T-cell (primary cell): ENCODE data around the gene CSGALNACT2. TPM values are rescaled to one million over a fixed set of nuclear protein-coding genes. Genes with fewer than 3 reads are reported as not detected.
"Not testable (repeated sequence)": the region's sequence is repeated elsewhere in the genome, so short reads cannot be mapped to it uniquely, and the experiment has no call there.

Experiments
- ATAC-seq, 4 experiments: fragments of 200-7000 bp in 3 of 4; fragments of 150-1000 bp in 1 of 4; cut with Tn5 transposase; replicated peaks in 1 of 4; 1 replicate in 3 of 4; 2 replicates in 1 of 4; pipeline ENCODE4 v1.10.0; 2021; ENCODE audit warnings: moderate library complexity in 3 of 4, mild to moderate bottlenecking in 2 of 4, moderate number of reproducible peaks in 1 of 4
- CTCF ChIA-PET, 2 donors: fragments of 300-600 bp; sonication (Branson Sonifier 250); formaldehyde crosslinking; loops; one replicate each; lab custom pipeline; 2022; ENCODE audit warnings: antibody characterized with exemption in 2 of 2; lab: Charles Lee
- POLR2A ChIA-PET, 2 donors: fragments of 300-600 bp; sonication (Branson Sonifier 250); formaldehyde crosslinking; loops; one replicate each; lab custom pipeline; 2022; ENCODE audit warnings: antibody characterized with exemption in 2 of 2; lab: Charles Lee
- DNase-seq, 35 experiments: peaks; one replicate each; pipeline versions ENCODE4 v3.0.0 to v3.0.0-alpha.2; 2013 to 2023
- H3K27ac ChIP-seq: one replicate; pipeline ENCODE4 v1.5.1; 2013; ENCODE audit warnings: low read length
- H3K27me3 ChIP-seq, 2 experiments: replicated peaks in 1 of 2; 1 replicate in 1 of 2; 2 replicates in 1 of 2; pipeline versions ENCODE4 v1.6.1 to v1.7.0; 2013; ENCODE audit warnings: low read length in 1 of 2, mixed read lengths in 1 of 2; ENCODE audit not compliant: control insufficient read depth in 2 of 2, insufficient read depth in 2 of 2; ENCODE audit errors: extremely low read depth in 1 of 2
- H3K36me3 ChIP-seq, 2 donors: 1 replicate in 1 of 2; 2 replicates in 1 of 2; pipeline versions ENCODE4 v1.6.1 to v1.7.0; 2013; ENCODE audit warnings: low read length in 1 of 2; ENCODE audit not compliant: control insufficient read depth in 2 of 2, insufficient read depth in 1 of 2; ENCODE audit errors: extremely low read depth in 1 of 2
- H3K4me1 ChIP-seq, 2 experiments: 1 replicate in 1 of 2; 2 replicates in 1 of 2; pipeline versions ENCODE4 v1.6.1 to v1.7.0; 2013; ENCODE audit warnings: low read length in 2 of 2, mixed read lengths in 1 of 2; ENCODE audit not compliant: insufficient read depth in 2 of 2, control insufficient read depth in 1 of 2; ENCODE audit errors: extremely low read depth in 1 of 2
- H3K4me3 ChIP-seq, 2 donors: 1 replicate in 1 of 2; 2 replicates in 1 of 2; pipeline versions ENCODE4 v1.5.1 to v1.7.0; 2013; ENCODE audit warnings: mild to moderate bottlenecking in 2 of 2, low read length in 1 of 2, moderate library complexity in 1 of 2; ENCODE audit not compliant: control insufficient read depth in 1 of 2; ENCODE audit errors: extremely low read depth in 1 of 2
- H3K9me3 ChIP-seq: 2 replicates; pipeline ENCODE4 v1.7.0; 2013
- H3K27ac Mint-ChIP-seq, 2 donors: one replicate each; pipeline ENCODE4 v1.8.0; 2020 to 2021; ENCODE audit warnings: mild to moderate bottlenecking in 2 of 2, mixed read lengths in 2 of 2
- H3K27me3 Mint-ChIP-seq, 2 donors: one replicate each; pipeline ENCODE4 v1.8.0; 2021 to 2022; ENCODE audit warnings: mixed read lengths in 2 of 2
- H3K36me3 Mint-ChIP-seq: one replicate; pipeline ENCODE4 v1.8.0; 2021; ENCODE audit warnings: mixed read lengths
- H3K4me1 Mint-ChIP-seq, 3 donors: one replicate each; pipeline ENCODE4 v1.8.0; 2020 to 2022; ENCODE audit warnings: mixed read lengths in 3 of 3, mild to moderate bottlenecking in 1 of 3
- H3K4me3 Mint-ChIP-seq, 3 donors: one replicate each; pipeline ENCODE4 v1.8.0; 2020 to 2022; ENCODE audit warnings: mild to moderate bottlenecking in 3 of 3, mixed read lengths in 3 of 3, moderate library complexity in 3 of 3
- H3K9me3 Mint-ChIP-seq, 3 donors: one replicate each; pipeline ENCODE4 v1.8.0; 2020 to 2022; ENCODE audit warnings: mixed read lengths in 3 of 3
- WGBS: methylation state at CpG from one replicate; pipeline ENCODE4 v1.1.5; 2013; ENCODE audit warnings: missing lambda C conversion rate; ENCODE audit not compliant: insufficient coverage; 5-methylcytosine and 5-hydroxymethylcytosine counted together
- total RNA-seq, 35 experiments: library from RNA in 6 of 35; stranded (reverse) in 6 of 35; fragments of 120-200 nt in 1 of 35; gene quantifications; one replicate each; pipeline versions ENCODE4 v1.2.1 to v1.2.4 and lab custom pipeline; 2013 to 2026

Gene CSGALNACT2
- total RNA-seq, 5 donors from 2014 or later (not counting 1 experiment from before 2014, with no cell fraction given) = 36.5 to 46.1 (median 41.9) TPM

DNA sequence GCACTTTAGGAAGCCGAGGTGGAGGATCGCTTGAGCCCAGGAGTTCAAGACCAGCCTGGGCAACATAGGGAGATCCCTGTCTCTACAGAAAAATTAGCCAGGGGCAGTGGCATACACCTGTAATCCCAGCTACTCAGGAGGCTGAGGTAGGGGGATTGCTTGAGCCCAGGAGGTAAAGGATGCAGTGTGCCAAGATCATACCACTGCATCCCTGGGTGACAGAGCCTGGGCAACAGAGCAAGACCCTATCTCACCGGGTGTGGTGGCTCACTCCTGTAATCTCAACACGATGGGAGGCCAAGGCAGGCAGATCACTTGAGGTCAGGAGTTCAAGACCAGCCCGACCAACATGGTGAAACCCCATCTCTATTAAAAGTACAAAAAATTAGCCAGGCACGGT is 82.0 kb downstream of the CSGALNACT2 start:
- H3K9me3 Mint-ChIP-seq, H3K36me3 Mint-ChIP-seq, H3K27ac Mint-ChIP-seq, ATAC-seq, H3K27me3 Mint-ChIP-seq, H3K27ac ChIP-seq, H3K36me3 ChIP-seq, POLR2A ChIA-PET, H3K4me3 ChIP-seq, H3K4me3 Mint-ChIP-seq, DNase-seq, H3K9me3 ChIP-seq: not testable (repeated sequence)
- H3K4me1 ChIP-seq = peaks cover 0 to 13% of the 10 kb centered on the region in 2 experiments
- CTCF ChIA-PET = interaction anchor here in 1 of 2 donors (0.6 kb wide), 1 partner anchor 12 kb away, joined by 4 read pairs; no protein-coding TSS in a partner anchor
- 84% methylated on average over 5 of the region's 6 CpGs for WGBS
- peaks cover 0 to 13% of the 10 kb centered on the region in 2 experiments for H3K27me3 ChIP-seq
- peaks cover 4 to 10% (median 6%) of the 10 kb centered on the region in 3 donors for H3K4me1 Mint-ChIP-seq

DNA sequence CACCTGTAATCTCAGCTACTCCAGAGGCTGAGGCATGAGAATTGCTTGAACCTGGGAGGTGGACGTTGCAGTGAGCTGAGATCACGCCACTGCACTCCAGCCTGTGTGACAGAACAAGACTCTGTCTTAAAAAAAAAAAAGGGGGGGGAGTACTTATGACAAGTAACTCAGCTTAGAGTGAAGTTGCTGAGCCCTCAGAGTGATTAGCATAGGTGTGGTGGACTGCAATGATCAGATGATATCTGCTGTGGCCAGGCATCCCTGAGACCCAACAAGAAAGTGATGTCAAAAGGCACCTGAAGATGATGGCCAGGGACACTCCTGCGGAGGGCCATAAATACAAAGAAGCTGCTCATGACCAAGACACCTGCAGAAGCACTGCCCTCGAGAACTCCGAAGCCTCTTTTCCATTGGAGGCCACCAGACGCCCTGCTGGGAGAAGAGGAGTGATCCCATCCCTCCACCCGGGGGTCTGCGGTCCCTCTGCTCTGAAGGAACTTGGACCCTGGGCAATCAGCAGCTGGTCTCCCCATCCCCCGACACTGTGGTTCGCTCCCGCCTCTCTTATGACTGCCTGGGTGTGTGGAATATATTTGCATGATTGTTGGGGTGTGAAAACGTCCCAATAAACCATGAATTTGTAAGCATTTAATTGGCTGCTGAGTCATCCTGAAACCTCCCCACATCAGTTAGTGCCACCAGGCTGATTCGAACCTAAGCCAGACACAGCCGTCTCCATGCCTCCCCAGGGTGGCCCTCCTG is 82.6 kb downstream of the CSGALNACT2 start:
- no peaks in the 10 kb centered on the region for H3K36me3 ChIP-seq
- ChIA-PET CTCF (no interaction called here), POLR2A (no interaction called here)
- no peak overlapping the region for H3K27ac ChIP-seq
- H3K4me3 ChIP-seq = no peak overlapping the region
- ATAC-seq (no peak), DNase-seq (peak in 1 of 35 experiments; percentile 1)
- H3K4me1 ChIP-seq = peaks cover 0 to 17% of the 10 kb centered on the region in 2 experiments
- Mint-ChIP-seq H3K9me3 (no peaks in the 10 kb centered on the region), H3K36me3 (no peaks in the 10 kb centered on the region), H3K4me1 (peaks cover 4 to 16% (median 6%) of the 10 kb centered on the region in 3 donors), H3K27me3 (peaks cover 0 to 2% of the 10 kb centered on the region in 2 donors), H3K27ac (no peak overlapping the region), H3K4me3 (no peak overlapping the region)
- peaks cover 0 to 16% of the 10 kb centered on the region in 2 experiments for H3K27me3 ChIP-seq
- H3K9me3 ChIP-seq = no peaks in the 10 kb centered on the region
- 71% methylated on average over 4 of the region's 14 CpGs for WGBS

- CTCF ChIA-PET = interaction anchor here in 1 of 2 donors (1.5 kb wide), 1 partner anchor 17 kb away, joined by 4 read pairs; no protein-coding TSS in a partner anchor
- ATAC-seq = peak in 1 of 4 experiments; percentile 42
- POLR2A ChIA-PET = no interaction called here
- Histone ChIP-seq H3K27ac (no peak overlapping the region), H3K4me1 (peaks cover 0 to 25% of the 10 kb centered on the region in 2 experiments), H3K36me3 (no peaks in the 10 kb centered on the region), H3K4me3 (no peak overlapping the region), H3K27me3 (peaks cover 0 to 18% of the 10 kb centered on the region in 2 experiments), H3K9me3 (no peaks in the 10 kb centered on the region)
- WGBS = 86% methylated on average over 13 of the region's 19 CpGs
- Mint-ChIP-seq H3K27ac (no peak overlapping the region), H3K27me3 (peaks cover 1 to 2% of the 10 kb centered on the region in 2 donors), H3K9me3 (no peaks in the 10 kb centered on the region), H3K4me3 (no peak overlapping the region), H3K4me1 (peaks cover 6 to 23% (median 9%) of the 10 kb centered on the region in 3 donors), H3K36me3 (no peaks in the 10 kb centered on the region)
- DNase-seq = peak in 3 of 35 experiments; percentile 2 to 28 (median 22)
These were observed 83.4 kb downstream of the CSGALNACT2 start for GRCh38 chr10:43221419-43222209.

GRCh38 chr10:43222210-43222720 is 84.0 kb downstream of the CSGALNACT2 start:
- no peaks in the 10 kb centered on the region for H3K9me3 ChIP-seq
- ATAC-seq (no peak), DNase-seq (no peak)
- H3K9me3 Mint-ChIP-seq = no peaks in the 10 kb centered on the region
- no peaks in the 10 kb centered on the region for H3K36me3 ChIP-seq
- H3K4me3 Mint-ChIP-seq = no peak overlapping the region
- ChIA-PET POLR2A (interaction anchor here in 1 of 2 donors (1.3 kb wide), 1 partner anchor 12 kb away, joined by 3 read pairs; no protein-coding TSS in a partner anchor), CTCF (interaction anchor here in 1 of 2 donors (0.5 to 1.5 kb wide), 2 partner anchors 17 to 83 kb away, joined by 3 to 4 read pairs; no protein-coding TSS in a partner anchor)
- H3K4me1 Mint-ChIP-seq = peaks cover 6 to 27% (median 11%) of the 10 kb centered on the region in 3 donors
- H3K27me3 Mint-ChIP-seq = peaks cover 2 to 4% of the 10 kb centered on the region in 2 donors
- peaks cover 0 to 31% of the 10 kb centered on the region in 2 experiments for H3K4me1 ChIP-seq
- no peak overlapping the region for H3K4me3 ChIP-seq
- H3K27ac Mint-ChIP-seq = peak overlapping the region in 1 of 2 donors; percentile 29
- no peak overlapping the region for H3K27ac ChIP-seq
- 100% methylated on average over 1 of the region's 4 CpGs for WGBS
- H3K27me3 ChIP-seq = peaks cover 0 to 21% of the 10 kb centered on the region in 2 experiments
- no peaks in the 10 kb centered on the region for H3K36me3 Mint-ChIP-seq

DNA sequence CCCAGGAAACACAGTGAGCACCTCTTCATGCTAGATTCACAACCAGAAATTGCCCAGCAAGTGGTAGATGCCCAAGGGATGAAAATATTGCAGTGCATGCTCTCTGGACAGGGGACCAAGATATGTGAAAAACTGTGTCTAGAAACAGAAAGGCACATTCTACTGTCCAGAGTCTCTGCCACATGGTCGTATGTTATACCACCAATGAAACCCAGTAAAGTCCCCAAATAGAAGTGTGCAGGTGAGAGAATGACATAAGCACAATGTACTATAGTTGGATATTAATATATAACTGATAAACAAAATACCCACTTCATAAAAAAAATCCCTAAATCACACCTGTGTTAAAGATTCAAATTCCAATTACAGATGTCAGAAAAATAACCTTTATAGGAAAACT is 84.8 kb downstream of the CSGALNACT2 start:
- Mint-ChIP-seq H3K9me3 (no peaks in the 10 kb centered on the region), H3K27me3 (peaks cover 4 to 7% of the 10 kb centered on the region in 2 donors), H3K36me3 (no peaks in the 10 kb centered on the region), H3K27ac (no peak overlapping the region), H3K4me1 (peaks cover 6 to 32% (median 15%) of the 10 kb centered on the region in 3 donors), H3K4me3 (no peak overlapping the region)
- Histone ChIP-seq H3K27ac (no peak overlapping the region), H3K4me1 (peaks cover 0 to 39% of the 10 kb centered on the region in 2 experiments), H3K36me3 (no peaks in the 10 kb centered on the region), H3K9me3 (no peaks in the 10 kb centered on the region), H3K27me3 (peaks cover 0 to 24% of the 10 kb centered on the region in 2 experiments), H3K4me3 (no peak overlapping the region)
- ATAC-seq (no peak), DNase-seq (no peak)
- no CpG with 5 or more reads among the region's 1 CpG for WGBS
- POLR2A ChIA-PET = interaction anchor here in 1 of 2 donors (1.3 kb wide), 1 partner anchor 13 kb away, joined by 3 read pairs; no protein-coding TSS in a partner anchor
- CTCF ChIA-PET = interaction anchor here (0.5 to 1.5 kb wide), 4 partner anchors 18 to 699 kb away, joined by 3 to 11 read pairs (median 4); no protein-coding TSS in a partner anchor

DNA sequence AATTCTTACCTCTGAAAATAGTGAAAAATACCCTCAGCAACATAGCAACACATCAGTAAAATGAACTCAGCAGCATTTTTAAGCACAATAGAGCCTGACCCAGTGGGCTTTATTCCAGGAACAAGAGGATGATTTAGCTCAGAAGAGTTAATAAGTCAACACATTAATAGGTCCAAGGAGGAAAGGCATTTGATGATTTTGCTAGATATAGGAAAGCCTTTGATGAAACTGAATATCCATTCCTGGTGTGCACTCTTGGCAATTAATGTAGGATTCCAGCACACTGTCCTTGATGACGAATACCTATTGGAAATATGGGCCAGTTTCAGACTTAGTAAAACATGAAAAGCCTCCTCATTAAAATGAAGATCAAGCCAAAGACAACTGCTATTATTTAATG is 86.1 kb downstream of the CSGALNACT2 start:
- POLR2A ChIA-PET = no interaction called here
- H3K27me3 ChIP-seq = peaks cover 5 to 27% of the 10 kb centered on the region in 2 experiments
- no peaks in the 10 kb centered on the region for H3K36me3 ChIP-seq
- Mint-ChIP-seq H3K27me3 (peaks cover 12 to 15% of the 10 kb centered on the region in 2 donors), H3K9me3 (no peaks in the 10 kb centered on the region), H3K4me3 (no peak overlapping the region), H3K27ac (no peak overlapping the region), H3K36me3 (no peaks in the 10 kb centered on the region), H3K4me1 (peaks cover 15 to 43% (median 23%) of the 10 kb centered on the region in 3 donors)
- no peak overlapping the region for H3K27ac ChIP-seq
- H3K9me3 ChIP-seq = no peaks in the 10 kb centered on the region
- H3K4me1 ChIP-seq = peaks cover 3 to 51% of the 10 kb centered on the region in 2 experiments
- WGBS = no CpG with 5 or more reads among the region's 1 CpG
- CTCF ChIA-PET = no interaction called here
- DNase-seq (no peak), ATAC-seq (no peak)
- H3K4me3 ChIP-seq = no peak overlapping the region
